HFF-Myc (cell line): ENCODE measurements around the gene CBX5.

Source experiments
- DNase-seq: peaks from one replicate; pipeline ENCODE4 v3.0.0-alpha.2; 2011; ENCODE audit warnings: low read depth; ENCODE audit errors: extremely low read depth
- H3K4me3 ChIP-seq: replicated peaks from 2 replicates; pipeline ENCODE4 v1.5.1; 2011; ENCODE audit warnings: low read depth, mild to moderate bottlenecking, control low read depth, low read length
- CTCF ChIP-seq: IDR thresholded peaks from 2 replicates; pipeline ENCODE4 v1.5.1; 2012; ENCODE audit warnings: mild to moderate bottlenecking, low read depth, low read length, control low read depth; ENCODE audit errors: missing control alignments

The CBX5 gene

GRCh38 chr12:54182086-54182485 is 97.8 kb downstream of the CBX5 start:
- no peak for TF ChIP-seq CTCF
- DNase-seq = no peak
- H3K4me3 ChIP-seq = no peak overlapping the region
